Muscle of leg (tissue), 11 donors: ENCODE data around the gene DOCK3. TPM values are rescaled to one million over a fixed set of nuclear protein-coding genes. Genes with fewer than 3 reads are reported as not detected.
"Not testable (repeated sequence)": the region's sequence is repeated elsewhere in the genome, so short reads cannot be mapped to it uniquely, and the experiment has no call there.

ENCODE experiments used
- DNase-seq: peaks from one replicate; pipeline ENCODE4 v3.0.0; 2013
- H3K27ac ChIP-seq: one replicate; pipeline ENCODE4 v1.5.1; 2013; ENCODE audit warnings: mild to moderate bottlenecking, low read length, control low read depth
- H3K27me3 ChIP-seq: one replicate; pipeline ENCODE4 v1.6.1; 2013; ENCODE audit warnings: low read length; ENCODE audit not compliant: control insufficient read depth, insufficient read depth
- H3K36me3 ChIP-seq: one replicate; pipeline ENCODE4 v1.6.1; 2013; ENCODE audit warnings: low read length; ENCODE audit not compliant: control insufficient read depth, insufficient read depth
- H3K4me1 ChIP-seq: one replicate; pipeline ENCODE4 v1.6.1; 2013; ENCODE audit warnings: low read length; ENCODE audit not compliant: control insufficient read depth, insufficient read depth
- H3K4me3 ChIP-seq: one replicate; pipeline ENCODE4 v1.5.1; 2013; ENCODE audit warnings: low read length, control low read depth
- H3K9me3 ChIP-seq: replicated peaks from 2 replicates; pipeline ENCODE4 v1.6.1; 2013; ENCODE audit warnings: low read depth, low read length; ENCODE audit not compliant: control insufficient read depth
- whole genome bisulfite sequencing: methylation state at CpG from one replicate; pipeline ENCODE4 v1.1.5; 2013; ENCODE audit warnings: missing lambda C conversion rate; ENCODE audit not compliant: insufficient coverage; 5-methylcytosine and 5-hydroxymethylcytosine counted together
- polyA plus RNA-seq, 8 donors: library from polyadenylated mRNA; unstranded; fragments of 120-200 nt; gene quantifications; one replicate each; pipeline versions ENCODE4 v1.2.1 to v1.2.3, GENCODE V29; 2013; ENCODE audit warnings: inconsistent platforms in 1 of 8, low replicate concordance in 1 of 8; ENCODE audit not compliant: insufficient read length in 8 of 8, insufficient read depth in 1 of 8
- total RNA-seq: library from RNA; stranded (reverse); fragments of 120-200 nt; gene quantifications from one replicate; pipeline ENCODE4 v1.2.4, GENCODE V29; 2013

The DOCK3 gene
- total and polyA plus RNA-seq, 9 donors, result 0.08 to 0.48 (median 0.17) TPM

GRCh38 chr3:51156147-51156546 is 481.4 kb downstream of the DOCK3 start:
- DNase-seq, result no peak
- Histone ChIP-seq H3K36me3 (no peaks in the 10 kb centered on the region), H3K27me3 (no peaks in the 10 kb centered on the region), H3K27ac (no peak overlapping the region), H3K9me3 (no peaks in the 10 kb centered on the region), H3K4me1 (no peaks in the 10 kb centered on the region), H3K4me3 (no peak overlapping the region)
- no CpG with 5 or more reads among the region's 2 CpGs for WGBS

DNA sequence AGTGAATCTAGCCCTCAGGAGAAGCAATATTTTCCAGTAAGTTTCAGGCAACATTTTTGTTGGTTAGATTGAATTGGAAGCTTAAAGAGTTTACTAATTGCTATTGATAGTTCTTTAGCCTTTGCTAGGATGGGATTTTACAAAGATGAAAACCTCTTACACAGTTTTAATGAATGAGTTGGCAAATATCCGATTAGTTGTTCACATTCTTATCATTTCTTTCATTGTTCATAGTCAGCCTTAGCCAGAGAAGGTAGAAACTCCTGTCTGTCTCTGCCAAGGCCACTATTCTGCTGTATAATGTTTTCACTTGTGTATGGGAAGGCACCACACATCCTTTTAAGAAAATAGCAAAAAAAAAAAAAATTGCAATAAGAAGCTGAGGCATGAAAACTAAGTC is 488.3 kb downstream of the DOCK3 start:
- DNase-seq, result no peak
- no CpG with 5 or more reads among the region's 1 CpG for WGBS
- H3K4me1 ChIP-seq, result no peaks in the 10 kb centered on the region
- H3K27me3 ChIP-seq, result no peaks in the 10 kb centered on the region
- no peak overlapping the region for H3K27ac ChIP-seq
- no peaks in the 10 kb centered on the region for H3K9me3 ChIP-seq
- H3K4me3 ChIP-seq, result no peak overlapping the region
- H3K36me3 ChIP-seq, result no peaks in the 10 kb centered on the region

GRCh38 chr3:51173518-51174271 is 499.0 kb downstream of the DOCK3 start:
- no peak for DNase-seq
- no peaks in the 10 kb centered on the region for H3K4me1 ChIP-seq
- no peaks in the 10 kb centered on the region for H3K27me3 ChIP-seq
- no peak overlapping the region for H3K27ac ChIP-seq
- peaks cover 27% of the 10 kb centered on the region for H3K9me3 ChIP-seq
- H3K4me3 ChIP-seq, result no peak overlapping the region
- WGBS, result no CpG with 5 or more reads among the region's 3 CpGs
- H3K36me3 ChIP-seq, result no peaks in the 10 kb centered on the region

- H3K4me3 ChIP-seq, result no peak overlapping the region
- H3K4me1 ChIP-seq, result no peaks in the 10 kb centered on the region
- H3K36me3 ChIP-seq, result no peaks in the 10 kb centered on the region
- no peak overlapping the region for H3K27ac ChIP-seq
- H3K9me3 ChIP-seq, result peaks cover 27% of the 10 kb centered on the region
- no peaks in the 10 kb centered on the region for H3K27me3 ChIP-seq
- DNase-seq, result no peak
Observed at GRCh38 chr3:51176923-51177322, 502.2 kb downstream of the DOCK3 start.

- WGBS, result 76% methylated on average over 3 of the region's 3 CpGs
- not testable (repeated sequence) for H3K27me3 ChIP-seq, H3K36me3 ChIP-seq, H3K4me3 ChIP-seq, DNase-seq, H3K27ac ChIP-seq, H3K4me1 ChIP-seq, H3K9me3 ChIP-seq
Observed at GRCh38 chr3:51186446-51186845, 511.7 kb downstream of the DOCK3 start.

DNA sequence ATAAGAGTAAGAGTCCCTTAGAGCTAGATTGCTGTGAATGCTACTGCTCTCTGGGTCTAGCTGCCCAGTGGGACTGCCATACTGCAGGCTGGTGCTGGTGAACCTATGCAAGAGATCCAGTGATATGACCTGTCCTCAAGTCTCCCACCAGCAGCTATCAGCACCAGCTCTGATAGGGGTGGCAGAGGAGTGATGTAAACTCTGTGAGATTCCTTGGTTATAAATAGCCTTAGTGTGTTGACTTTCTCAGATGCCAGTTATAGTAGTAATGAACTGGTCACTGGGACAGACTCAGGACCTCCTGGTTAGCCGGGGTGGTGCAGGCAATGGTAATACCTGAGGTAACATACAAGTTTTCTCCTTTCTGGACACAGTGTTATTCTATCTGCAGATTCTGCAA is 515.5 kb downstream of the DOCK3 start:
- H3K9me3 ChIP-seq, result no peaks in the 10 kb centered on the region
- H3K27me3 ChIP-seq, result no peaks in the 10 kb centered on the region
- no peaks in the 10 kb centered on the region for H3K4me1 ChIP-seq
- H3K36me3 ChIP-seq, result no peaks in the 10 kb centered on the region
- no peak overlapping the region for H3K4me3 ChIP-seq
- no CpG with 5 or more reads among the region's 1 CpG for WGBS
- no peak overlapping the region for H3K27ac ChIP-seq
- no peak for DNase-seq

- DNase-seq, result no peak
- H3K4me1 ChIP-seq, result no peaks in the 10 kb centered on the region
- WGBS, result 68% methylated on average over 3 of the region's 3 CpGs
- H3K36me3 ChIP-seq, result no peaks in the 10 kb centered on the region
- H3K27ac ChIP-seq, result no peak overlapping the region
- no peaks in the 10 kb centered on the region for H3K27me3 ChIP-seq
- H3K4me3 ChIP-seq, result no peak overlapping the region
- peaks cover under 1% of the 10 kb centered on the region for H3K9me3 ChIP-seq
Observed at GRCh38 chr3:51190827-51191226, 516.1 kb downstream of the DOCK3 start.

DNA sequence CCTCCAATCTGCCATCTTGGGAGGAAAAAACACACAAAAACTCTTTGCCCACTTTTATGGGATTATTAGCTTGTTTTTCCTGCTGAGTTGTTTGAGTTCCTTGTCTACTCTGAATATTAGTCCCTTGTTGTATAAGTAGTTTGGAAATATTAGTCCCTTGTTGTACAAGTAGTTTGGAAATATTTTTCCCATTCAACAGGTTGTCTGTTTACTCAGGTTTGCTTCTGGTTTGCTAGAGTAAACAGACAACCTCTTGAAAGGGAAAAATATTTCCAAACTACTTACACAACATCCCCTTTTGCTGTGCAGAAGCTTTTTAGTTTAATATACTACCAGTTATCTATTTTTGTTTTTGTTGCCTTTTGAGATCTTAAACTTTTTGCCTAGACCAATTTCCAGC is 517.0 kb downstream of the DOCK3 start:
- Histone ChIP-seq H3K4me1 (no peaks in the 10 kb centered on the region), H3K9me3 (peaks cover 4% of the 10 kb centered on the region), H3K4me3 (no peak overlapping the region), H3K36me3 (no peaks in the 10 kb centered on the region), H3K27ac (no peak overlapping the region), H3K27me3 (no peaks in the 10 kb centered on the region)
- no peak for DNase-seq

- no peaks in the 10 kb centered on the region for H3K36me3 ChIP-seq
- no peak overlapping the region for H3K27ac ChIP-seq
- no peak overlapping the region for H3K4me3 ChIP-seq
- peaks cover 20% of the 10 kb centered on the region for H3K9me3 ChIP-seq
- H3K27me3 ChIP-seq, result no peaks in the 10 kb centered on the region
- H3K4me1 ChIP-seq, result no peaks in the 10 kb centered on the region
- WGBS, result 81% methylated on average over 3 of the region's 3 CpGs
- DNase-seq, result no peak
Observed at GRCh38 chr3:51198477-51198876, 523.8 kb downstream of the DOCK3 start.

- not testable (repeated sequence) for H3K27me3 ChIP-seq, DNase-seq, H3K4me1 ChIP-seq, H3K36me3 ChIP-seq, H3K4me3 ChIP-seq, H3K27ac ChIP-seq
- WGBS, result 90% methylated on average over 2 of the region's 13 CpGs
- peaks cover 20% of the 10 kb centered on the region for H3K9me3 ChIP-seq
Observed at GRCh38 chr3:51199296-51199695, 524.6 kb downstream of the DOCK3 start.

DNA sequence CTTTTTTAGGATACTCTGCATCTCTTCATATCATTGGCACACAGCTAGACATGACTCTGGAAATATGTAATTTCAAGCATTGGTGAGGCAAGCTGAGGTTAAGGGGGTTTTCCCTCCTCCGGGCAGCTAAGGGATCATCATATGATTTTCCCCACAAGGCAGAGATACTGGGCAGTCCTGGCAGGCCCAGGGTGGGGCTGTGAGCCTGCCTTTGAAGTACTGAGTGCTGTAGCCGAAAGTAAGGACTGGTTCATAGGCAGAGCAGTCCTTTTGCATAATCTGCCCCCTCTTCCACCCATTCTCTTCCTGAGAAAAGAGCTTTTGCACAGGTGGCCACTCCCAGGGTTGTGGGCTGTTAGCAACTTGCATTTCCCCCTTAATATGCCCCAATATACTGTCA is 541.6 kb downstream of the DOCK3 start:
- no peak for DNase-seq
- no CpG with 5 or more reads among the region's 2 CpGs for WGBS

More for the DNA sequence above, 541.6 kb downstream of the DOCK3 start:
- H3K27me3 ChIP-seq, result no peaks in the 10 kb centered on the region
- H3K4me3 ChIP-seq, result no peak overlapping the region
- H3K36me3 ChIP-seq, result no peaks in the 10 kb centered on the region
- H3K9me3 ChIP-seq, result no peaks in the 10 kb centered on the region
- H3K27ac ChIP-seq, result no peak overlapping the region
- H3K4me1 ChIP-seq, result no peaks in the 10 kb centered on the region
